ENCODE measurements around the gene ZBTB20.

The ZBTB20 gene

DNA sequence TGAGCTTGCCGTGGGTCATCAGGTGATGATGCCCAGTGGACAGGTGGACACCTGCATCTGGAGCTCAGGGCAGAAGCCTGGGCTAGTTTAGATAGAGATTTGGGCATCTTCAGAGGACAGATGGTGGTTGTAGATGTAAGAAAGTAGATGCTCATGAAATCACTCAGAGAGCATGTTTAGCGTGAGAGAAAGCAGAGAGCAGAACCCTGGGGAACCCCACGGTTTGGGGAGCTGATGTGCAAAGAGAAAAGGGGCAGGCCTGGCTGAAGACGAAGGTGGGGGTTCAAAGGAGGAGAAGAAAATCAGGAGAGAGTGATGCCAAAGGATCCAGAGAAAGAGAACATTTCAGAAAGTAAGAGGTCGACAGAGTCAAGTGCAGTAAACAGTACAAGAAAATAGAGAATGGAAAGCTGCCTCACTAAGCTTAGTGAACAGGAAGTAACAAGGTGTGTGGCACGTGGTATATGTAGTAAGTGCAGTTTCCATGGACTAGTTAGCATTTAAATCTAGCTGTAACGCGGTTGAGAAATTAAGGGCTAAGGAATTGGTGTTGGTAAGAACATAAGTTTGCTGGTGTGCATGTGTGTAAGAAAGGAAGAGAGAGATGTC lies 839.8 kb downstream of the ZBTB20 start:
- DNase-seq, result no peak

DNA sequence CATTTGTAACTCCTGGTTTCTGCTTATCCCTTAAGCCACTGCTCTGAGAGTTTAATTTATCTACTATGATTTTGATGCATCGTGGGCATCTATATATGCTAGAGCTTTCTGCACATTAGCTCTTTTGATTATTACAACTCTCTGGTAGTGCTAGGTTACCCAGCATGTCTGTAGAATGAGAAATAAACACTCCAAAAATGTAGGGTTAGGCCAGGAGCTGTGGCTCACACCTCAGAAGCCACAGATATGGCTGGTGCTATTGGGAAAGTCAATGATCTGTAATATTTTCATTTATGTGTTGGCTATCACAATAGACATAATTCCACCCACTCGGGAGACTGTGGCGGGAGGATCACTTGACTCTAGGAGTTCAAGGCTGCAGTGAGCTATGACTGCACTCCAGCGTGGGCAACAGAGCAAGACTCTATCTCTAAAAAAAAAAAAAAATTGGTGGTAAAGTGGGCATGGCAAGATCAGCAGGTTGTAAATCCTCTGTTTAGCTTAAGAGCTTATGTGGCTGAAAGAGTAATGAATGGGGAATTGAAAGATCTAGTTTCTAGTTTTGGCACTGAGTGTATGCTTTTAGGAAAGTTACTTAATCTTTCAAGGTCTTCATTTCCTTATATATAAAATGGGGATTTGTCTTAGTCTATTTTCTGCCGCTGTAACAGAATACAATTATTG lies 847.0 kb downstream of the ZBTB20 start:
- DNase-seq, result no peak

DNA sequence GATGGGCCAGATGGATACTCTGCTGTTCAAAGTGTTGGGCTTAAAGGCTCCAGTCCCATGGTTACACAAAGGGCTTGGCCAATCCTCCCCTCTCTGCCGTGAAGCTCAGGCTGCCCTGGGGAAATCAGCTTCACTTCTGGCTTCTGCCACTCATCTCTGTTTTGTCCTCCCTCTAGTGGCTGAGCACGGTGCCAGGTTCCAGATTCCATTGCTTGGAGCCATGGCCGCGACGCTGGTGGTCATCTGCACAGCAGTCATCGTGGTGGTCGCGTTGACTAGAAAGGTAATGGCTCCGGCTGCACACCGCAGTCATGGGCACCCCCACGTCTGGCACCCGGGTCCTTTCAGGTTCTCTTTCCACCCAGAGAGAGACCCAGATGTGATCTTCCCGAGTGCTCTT lies 847.7 kb downstream of the ZBTB20 start:
- no peak for DNase-seq

DNA sequence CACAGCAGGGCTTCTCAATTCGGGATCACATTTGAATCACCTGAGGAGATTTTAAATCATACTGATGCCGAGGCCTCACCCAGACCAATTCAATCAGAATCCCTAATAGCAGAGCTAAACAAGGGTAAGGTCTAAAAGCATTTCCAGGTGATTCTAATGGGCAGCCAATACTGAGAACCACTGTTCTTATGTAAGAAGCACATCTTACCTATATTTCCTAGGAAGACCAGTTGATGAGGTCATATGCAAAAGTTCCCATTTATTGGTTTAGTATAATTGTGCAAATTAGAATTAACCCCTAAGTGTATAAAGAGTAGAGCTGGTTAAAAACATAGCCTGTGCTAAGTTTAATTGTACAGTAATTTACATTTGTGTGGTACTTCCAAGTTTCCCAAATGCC lies 851.1 kb downstream of the ZBTB20 start:
- no peak for DNase-seq

DNA sequence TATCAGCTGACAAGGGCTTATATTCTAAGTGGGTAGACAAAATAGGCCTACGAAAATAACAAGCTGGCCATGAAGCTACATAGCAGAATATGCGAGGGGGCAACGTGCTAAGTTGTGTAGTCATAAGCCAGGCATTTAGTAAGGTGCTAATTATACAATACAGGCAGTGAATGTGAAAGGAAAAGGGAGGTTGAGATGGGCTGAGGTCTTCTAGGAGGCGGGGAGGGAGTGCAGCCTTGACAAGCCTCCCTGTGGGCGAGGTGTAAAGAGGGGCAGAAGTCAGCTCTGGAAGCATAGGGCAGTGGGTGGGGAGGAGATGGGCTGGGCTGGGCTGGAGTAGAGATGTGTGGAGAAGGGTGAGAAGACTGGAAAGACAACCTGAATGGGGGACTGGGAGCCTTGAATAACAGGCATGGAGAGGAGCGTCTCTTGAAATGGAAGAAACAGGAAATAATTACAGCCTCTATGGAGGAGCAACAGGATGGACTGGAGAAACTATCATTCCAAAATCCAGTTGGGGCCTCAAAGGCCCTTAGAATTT lies 852.1 kb downstream of the ZBTB20 start:
- DNase-seq, result no peak

DNA sequence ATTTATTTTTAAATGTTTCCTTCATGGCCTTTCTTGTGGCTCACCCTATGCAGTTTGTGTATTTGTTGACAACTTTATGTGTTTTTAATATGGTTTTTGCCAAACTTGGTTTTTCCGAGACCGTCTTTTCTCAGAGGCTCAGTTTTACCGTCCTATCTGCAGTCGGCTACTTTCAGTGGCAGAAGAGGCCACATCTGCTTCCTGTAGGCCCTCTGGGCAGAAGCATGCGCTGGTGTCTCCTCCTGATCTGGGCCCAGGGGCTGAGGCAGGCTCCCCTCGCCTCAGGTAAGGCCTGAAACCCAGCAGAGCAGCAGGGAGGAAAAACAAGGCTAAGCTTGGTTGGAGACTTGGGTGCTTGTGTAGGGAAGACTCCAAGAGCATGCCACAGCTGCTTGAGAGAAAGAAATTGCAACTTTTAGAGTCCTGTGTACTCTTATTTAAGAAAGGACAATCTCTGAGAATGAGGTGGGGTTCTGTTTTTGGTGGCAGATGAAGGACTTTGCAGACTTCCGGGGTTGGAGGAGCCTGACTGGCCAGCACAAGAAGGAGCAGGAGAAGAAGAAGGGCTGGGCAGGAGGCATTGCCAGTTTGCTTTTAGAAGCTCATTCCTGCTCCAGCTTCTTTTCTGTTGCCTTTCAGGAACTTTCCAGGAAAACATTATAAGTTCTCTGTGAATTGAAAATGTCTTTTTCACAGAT lies 853.1 kb downstream of the ZBTB20 start, which contains the start of gene TIGIT:
Gene TIGIT, plus strand, starts transcription at position 191 of the 698 bp plus-strand sequence. Its CDS starts 34 bp downstream, at position 225.
- DNase-seq, result no peak

DNA sequence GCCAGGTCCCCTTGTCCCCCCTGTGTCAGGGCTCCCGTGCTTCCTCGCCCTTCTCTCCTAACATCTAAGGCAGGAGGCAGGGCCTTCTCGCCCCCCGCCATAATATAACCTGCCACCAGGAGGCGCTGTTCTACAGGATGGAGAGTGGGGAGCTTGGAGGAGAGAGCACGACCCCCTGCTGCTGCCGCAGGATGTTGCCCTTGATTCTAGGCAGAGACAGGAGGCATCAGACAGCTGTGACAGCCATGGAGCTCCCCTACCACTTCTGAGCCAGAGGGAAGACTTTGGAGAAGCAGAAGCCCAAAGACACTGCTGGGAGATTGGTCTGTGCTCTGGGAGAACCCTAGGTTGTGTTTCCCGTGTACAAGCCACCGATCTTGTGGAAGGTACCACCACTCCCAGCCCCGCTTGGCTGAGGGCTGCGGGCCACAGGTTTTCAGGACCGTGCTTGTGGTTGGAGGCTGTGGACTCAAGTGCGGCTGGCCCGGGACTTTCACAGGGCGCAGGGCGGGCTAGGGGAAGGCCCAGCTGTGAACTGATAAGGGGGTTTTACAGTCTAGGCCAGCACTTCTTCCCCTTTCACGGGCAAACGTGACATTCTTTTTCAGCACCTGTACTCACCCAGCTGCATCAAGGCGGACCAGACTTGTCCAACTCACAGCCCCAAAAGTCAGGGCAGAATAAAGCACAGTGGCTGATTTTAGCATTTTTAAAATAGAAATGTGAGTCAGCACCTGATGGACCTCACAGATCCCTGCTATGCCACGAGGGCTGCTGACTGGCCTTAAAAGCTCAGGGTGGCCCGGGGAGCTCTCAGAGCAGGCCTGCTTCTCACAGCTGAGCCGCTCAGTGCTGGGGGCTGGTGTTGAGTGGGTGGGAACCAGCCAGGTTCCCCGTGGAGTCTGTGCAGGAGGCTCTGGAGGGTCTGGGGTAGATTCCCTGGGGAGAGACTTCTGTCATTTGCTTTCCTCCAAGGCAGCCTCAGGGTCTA lies 855.9 kb downstream of the ZBTB20 start:
- DNase-seq, result peak; percentile 37

DNA sequence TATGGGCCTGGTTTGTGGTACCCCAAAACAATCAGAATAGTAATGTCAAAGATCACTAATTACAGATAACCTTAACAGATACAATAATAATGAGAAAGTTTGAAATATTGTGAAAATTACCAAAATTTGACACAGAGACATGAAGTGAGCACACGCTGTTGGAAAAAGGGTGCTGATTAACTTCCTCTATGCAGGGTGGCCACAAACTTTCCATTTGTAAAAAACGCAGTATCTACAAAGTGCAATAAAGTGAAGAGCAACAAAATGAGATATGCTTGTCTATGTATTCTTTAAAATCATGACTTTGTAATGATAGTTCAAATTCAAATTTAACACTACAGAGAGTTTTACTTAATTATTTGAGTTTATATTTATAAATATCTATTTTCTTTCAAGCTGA lies 860.8 kb downstream of the ZBTB20 start:
- no peak for DNase-seq

DNA sequence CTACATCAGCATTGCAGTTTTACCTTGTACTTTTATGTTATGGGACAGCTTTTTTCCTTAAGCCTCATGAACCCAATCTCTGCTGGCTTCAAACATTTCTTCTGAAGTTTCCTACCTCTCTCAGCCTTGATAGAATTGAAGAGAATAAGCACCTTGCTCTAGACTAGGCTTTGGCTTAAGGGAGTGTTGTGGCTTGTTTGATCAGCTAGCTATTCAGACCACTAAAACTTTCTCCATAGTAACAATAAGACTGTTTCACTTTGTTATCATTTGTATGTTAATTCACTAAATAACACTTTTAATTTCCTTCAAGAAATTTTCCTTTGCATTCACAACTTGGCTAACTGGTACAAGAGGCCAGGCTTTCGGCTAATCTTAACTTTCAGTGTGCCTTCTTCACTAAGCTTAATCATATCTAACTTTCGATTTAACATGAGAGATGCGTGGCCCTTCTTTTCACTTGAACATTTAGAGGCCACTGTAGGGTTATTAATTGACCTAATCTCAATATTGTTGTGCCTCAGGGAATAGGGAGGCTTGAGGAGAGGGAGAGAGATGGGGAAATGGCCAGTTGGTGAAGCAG lies 861.3 kb downstream of the ZBTB20 start:
- DNase-seq, result no peak

DNA sequence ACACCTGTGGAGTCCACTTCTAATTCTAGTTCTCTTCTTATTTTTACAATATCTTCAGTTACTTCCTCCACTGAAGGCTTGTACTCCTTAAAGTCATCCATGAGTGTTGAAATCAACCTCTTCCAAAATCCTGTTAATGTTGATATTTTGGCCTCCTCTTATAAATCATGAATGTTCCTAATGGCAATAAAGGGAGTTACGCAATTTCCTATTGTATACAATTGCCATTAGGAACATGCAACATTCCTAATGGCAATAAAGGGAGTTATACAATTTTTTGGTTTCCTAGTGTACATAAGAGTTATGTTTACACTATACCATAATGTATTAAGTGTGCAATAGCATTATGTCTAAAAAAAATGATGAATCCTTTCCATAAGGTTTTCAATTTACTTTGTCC lies 862.4 kb downstream of the ZBTB20 start:
- DNase-seq, result no peak

Measured in fibroblast of skin of right quadriceps (primary cell).